KG1 (cell line): ENCODE data around the gene TP53TG5.

ENCODE experiments used
- DNase-seq: peaks from one replicate; lab custom pipeline; 2025; lab: John Stamatoyannopoulos, UW

TP53TG5 gene

GRCh38 chr20:45405571-45406259 is 27.6 kb upstream of the TP53TG5 start:
- DNase-seq: no peak

DNA sequence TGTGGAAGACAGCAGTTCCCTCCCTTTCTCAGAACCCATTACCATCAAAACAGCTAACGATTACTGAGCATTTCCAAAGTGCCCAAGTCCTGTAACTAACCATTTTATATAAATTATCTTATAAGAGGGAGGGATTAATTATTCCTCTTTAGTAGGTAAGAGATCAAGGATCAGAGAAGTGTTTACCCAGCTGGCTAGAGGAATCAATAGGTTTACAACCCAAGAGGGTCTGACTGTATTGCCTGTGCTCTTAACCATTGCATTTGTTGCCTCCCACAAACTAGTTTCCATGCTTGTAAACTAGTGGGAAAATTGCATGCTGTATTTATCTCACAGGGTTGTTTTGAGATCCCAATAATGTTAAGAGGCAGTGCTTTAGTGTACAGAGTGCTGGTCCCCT is 26.3 kb upstream of the TP53TG5 start:
- no peak for DNase-seq

- no peak for DNase-seq
Measured at GRCh38 chr20:45402946-45403345, 24.8 kb upstream of the TP53TG5 start.

- no peak for DNase-seq
Measured at GRCh38 chr20:45400346-45401031, 22.4 kb upstream of the TP53TG5 start.

DNA sequence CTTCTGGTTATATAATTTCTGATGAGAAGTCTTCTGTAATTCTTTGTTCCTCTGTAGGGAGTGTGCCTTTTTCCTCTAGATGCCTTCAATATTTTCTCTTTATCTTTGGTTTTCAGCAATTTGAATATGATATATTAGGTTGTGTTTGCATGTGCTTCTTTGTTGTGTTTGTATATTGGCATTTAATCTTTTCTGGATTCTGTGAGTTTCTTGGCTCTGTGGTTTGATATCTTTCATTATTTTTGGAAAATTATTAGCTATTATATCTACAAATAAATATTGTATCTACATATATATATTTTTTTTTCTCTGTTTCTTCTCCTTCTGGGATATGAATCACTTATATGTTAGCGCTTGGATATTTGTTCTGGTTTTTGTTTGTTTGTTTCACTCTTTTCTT is 20.9 kb upstream of the TP53TG5 start:
- no peak for DNase-seq

DNA sequence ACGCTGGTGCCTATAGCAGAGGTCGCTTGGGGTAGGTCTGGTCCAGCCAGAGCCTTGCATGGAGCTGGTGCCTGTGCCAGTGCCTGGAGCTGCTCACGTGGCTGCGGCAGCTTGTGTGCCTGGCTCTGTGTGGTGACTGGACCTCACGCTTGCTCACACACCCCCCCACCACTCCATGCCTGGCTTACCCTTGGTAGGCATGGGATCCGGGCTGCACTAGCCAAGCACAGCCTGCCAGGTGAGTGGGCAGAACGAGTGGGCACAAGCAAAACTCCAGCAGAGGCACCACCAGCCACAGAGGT is 16.9 kb upstream of the TP53TG5 start:
- no peak for DNase-seq

DNA sequence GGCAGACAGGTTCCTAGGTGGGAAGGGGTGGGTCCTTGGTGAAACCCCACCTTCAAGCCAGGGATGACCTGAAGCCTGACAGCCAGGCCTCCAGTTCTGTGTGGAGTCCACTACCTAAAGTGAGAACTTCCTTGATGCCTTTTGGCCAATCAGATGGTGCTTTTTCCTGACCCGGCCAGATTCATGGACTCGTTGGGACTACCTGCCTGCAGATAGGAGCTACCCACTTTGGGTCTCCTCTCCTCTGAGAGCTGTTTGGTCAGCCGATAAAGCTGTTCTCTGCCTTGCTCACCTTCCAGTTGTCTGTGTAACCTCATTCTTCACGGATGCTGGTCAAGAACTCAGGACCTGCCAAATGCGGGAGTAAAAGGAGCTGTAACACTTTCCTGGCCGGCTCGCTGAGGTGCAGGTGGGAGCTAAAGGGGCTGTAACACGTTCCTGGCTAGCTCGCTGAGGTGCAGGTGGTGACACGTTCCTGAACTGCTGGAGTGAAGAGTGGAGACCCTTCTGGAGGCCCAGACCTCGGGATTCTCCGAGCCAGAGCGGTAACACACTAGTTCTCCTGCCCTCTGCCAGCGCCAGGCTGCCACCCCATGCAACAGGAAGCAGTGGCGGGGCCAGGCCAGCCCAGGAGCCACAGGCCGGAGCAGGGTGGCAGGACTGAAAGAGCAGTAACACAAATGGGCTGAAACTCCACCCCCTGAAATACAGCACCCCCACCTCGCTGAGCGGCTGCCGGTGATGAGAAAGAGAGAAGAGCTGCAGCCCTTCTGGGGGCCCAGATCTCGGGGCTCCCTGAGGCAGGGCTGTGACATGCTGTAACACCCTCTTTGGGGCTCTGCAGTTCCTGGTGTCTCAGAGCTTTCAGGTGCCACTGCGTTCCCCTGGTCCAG is 16.3 kb upstream of the TP53TG5 start:
- no peak for DNase-seq

DNA sequence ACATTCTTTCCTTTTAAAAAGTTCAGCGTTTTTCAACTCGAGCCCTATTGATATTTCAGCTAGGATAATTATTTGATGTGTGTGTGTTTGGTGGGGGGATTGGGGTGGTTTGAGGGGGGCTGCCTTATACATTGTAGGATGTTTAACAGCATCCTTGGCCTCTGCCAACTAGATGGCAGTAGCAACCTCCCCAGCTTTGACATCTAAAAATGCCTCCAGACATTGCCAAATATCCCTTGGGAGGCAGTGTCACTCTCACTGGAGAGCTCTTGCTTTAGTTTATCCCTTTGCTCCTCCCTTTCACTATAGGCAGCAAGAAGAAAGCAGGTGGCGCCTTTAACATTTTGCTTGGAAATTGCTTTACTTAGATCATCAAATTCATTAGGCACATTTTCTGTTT is 14.6 kb upstream of the TP53TG5 start:
- no peak for DNase-seq

GRCh38 chr20:45391559-45391958 is 13.4 kb upstream of the TP53TG5 start:
- DNase-seq: no peak

DNA sequence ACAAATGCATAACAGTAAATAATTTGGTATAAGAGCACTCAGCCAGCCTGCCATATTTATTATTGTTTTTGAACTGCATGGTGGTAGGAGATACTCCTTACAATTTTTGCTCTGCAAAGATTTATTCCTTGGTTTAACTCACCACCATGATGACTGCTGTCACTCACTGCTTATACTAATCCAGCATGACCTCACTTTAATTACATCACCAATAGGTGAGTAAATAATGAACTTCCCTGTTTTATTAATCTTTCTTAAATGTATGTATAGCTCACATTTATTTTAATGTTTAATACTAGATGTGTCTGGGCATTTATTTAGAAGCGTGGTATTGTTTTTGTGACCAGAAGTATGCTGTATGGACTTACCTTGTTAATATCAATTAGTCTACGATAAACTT is 12.8 kb upstream of the TP53TG5 start:
- DNase-seq: no peak

- DNase-seq: no peak
Measured at GRCh38 chr20:45387274-45387673, 9.1 kb upstream of the TP53TG5 start.

DNA sequence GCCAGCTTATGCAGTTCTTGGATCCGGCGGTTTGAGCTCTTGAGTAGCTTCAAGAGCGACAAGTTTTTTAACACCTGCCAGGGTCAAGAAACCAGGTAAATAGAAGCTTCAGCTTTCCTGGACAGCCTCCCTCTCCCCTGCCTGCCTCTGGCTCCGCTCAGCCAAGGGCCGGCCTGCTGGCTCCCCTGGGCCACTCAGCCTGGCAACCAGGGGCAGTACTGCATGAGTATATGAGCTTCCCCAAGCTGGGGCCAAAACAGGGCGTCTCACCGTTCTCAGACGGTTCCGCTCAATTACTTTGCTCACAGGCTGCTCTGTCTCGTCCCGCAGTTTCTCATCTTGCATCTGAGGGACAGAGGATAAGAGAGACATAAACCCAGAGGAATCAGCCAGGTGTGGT is 856 bp downstream of the TP53TG5 start:
- DNase-seq: no peak

- no peak for DNase-seq
Measured at GRCh38 chr20:45374966-45375365, 3.2 kb downstream of the TP53TG5 start.

DNA sequence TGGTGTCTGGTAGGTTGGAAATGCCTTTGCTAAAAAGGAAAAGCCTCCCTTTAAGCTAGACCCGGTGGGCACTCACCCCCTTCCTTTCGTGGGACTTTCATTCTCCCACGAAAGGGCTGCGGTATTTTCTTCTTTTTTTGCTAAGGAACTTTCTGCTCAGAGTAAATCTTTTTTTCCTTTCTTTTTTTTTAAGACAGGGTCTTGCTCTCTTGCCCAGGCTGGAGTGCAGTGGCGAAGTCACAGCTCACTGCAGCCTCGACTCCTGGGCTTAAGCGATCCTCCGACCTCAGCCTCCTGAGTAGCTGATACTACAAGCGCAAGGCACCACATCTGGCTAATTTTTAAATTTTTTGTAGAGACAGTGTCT is 4.0 kb downstream of the TP53TG5 start:
- no peak for DNase-seq

- peak; percentile 36 for DNase-seq
Measured at GRCh38 chr20:45373353-45374100, 4.6 kb downstream of the TP53TG5 start.

DNA sequence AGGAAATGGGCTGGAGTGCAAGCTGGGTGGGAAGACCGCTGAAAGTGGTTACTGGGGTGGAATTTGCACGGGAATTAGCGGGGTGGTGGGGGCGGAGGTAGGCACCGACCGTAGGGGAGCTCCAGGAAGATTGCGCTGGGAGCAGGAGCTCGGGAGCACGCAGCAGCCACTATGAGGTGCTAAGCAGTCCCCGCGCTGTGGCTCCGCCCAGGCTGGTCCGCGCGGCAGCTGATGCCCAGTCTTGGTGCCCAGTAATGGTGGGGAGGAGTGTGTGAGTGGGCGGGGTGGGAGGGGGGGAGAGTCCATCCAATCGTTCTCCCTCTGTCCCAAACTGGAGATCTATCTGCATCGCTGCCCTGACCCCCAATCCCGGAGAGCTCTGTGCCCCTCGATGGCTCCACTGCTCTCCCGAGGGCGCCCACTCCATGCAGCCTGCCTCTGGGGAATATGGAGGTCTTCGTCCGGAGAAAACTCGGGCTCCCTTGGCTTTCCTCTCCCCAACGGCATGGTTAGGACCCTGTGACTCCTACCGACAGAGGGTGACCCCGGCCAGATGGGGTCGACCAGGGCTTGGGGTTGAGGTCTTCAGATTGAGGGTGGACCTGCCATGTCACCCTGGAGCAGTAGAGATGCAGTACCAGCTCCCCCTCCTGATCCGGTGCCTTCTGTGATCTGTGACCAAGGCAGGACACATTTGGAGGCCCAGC is 5.3 kb downstream of the TP53TG5 start:
- DNase-seq: no peak

GRCh38 chr20:45372241-45372640 is 5.9 kb downstream of the TP53TG5 start:
- no peak for DNase-seq

- DNase-seq: no peak
Measured at GRCh38 chr20:45370571-45371160, 7.5 kb downstream of the TP53TG5 start.

DNA sequence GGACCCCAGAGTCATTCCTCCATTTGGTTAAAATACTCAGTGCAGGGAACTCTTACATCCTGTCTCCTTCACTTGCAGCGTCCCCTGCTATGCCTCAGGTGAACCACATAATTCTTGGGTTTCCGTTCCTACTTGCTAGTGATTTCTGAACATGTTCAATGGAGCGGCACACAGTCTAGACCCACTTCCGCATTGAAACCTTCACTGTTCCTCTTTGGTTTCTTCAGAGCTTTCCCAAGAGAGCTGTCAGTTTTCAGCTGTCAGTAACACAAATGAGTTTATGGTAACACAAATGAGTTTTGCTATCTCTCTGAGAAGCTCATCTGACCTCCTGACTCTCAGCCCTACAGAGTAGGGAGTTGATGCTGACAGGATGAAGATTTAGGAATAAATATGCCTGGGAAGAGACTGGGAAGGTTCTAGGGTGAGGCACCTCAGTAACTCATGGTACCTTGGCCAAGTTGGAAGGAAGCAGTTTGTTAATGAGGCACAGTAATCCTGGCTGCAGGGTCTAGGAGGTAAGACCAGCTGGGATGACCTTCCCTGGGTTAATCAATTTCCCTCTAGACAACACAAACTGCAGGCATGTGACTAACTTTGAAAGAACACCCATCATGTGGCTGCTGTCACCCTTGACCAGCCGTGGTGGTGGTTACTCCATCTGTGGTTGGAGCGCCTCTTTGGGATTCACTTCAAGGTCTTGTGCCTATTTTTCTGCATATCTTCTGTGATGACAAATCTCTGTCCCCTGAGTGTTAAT is 9.7 kb downstream of the TP53TG5 start:
- DNase-seq: no peak

GRCh38 chr20:45367126-45367525 is 11.0 kb downstream of the TP53TG5 start:
- no peak for DNase-seq

DNA sequence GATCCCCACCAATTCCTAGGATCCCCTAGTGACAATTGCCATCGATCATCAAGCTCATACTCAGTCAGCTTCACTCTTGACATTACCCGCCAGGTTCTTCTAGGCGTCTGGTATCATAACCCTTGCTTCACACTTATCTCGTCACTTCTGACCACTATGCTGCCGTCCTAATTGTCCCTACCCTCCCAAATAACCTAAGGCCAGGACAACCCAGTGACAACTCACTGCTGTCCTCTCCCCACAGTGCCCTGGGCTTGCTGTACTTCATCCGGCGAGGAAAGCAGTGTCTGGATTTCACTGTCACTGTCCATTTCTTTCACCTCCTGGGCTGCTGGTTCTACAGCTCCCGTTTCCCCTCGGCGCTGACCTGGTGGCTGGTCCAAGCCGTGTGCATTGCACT is 11.5 kb downstream of the TP53TG5 start:
- DNase-seq: no peak
